Bronchus fibroblast of lung (primary cell): ENCODE data around the gene MEPE. TPM values are rescaled to one million over a fixed set of nuclear protein-coding genes. Genes with fewer than 3 reads are reported as not detected.

Experiments used
- total RNA-seq: library from RNA; depleted of rRNA; stranded (reverse); fragments of >200 nt; gene quantifications from 2 replicates; pipeline ENCODE4 v1.2.3, GENCODE V29; 2015

The MEPE gene, protein sequence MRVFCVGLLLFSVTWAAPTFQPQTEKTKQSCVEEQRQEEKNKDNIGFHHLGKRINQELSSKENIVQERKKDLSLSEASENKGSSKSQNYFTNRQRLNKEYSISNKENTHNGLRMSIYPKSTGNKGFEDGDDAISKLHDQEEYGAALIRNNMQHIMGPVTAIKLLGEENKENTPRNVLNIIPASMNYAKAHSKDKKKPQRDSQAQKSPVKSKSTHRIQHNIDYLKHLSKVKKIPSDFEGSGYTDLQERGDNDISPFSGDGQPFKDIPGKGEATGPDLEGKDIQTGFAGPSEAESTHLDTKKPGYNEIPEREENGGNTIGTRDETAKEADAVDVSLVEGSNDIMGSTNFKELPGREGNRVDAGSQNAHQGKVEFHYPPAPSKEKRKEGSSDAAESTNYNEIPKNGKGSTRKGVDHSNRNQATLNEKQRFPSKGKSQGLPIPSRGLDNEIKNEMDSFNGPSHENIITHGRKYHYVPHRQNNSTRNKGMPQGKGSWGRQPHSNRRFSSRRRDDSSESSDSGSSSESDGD
- not detected in 2 replicates for total RNA-seq

DNA sequence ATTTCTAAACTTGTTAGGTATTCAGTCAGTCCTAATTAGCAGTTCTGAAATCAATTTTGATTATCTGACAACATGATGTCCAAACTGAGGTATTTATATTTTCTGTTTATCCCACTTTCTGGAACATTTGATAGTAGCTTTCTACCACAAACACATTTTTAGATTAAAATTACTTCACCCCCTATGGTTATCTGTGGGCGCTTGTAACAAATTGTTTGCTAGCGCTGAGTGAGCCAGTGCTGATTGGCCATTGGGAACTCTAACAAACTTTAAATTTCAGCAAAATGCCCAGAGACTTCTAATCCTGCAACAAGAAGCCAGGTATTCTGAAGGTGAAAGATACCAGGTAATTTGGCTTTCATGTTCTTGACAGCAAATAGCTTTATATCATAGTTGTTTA is at the start of gene MEPE:
Gene MEPE, plus strand, starts transcription at position 301 of the 400 bp plus-strand sequence. CDS start 1,746 bp downstream, outside the sequence.

DNA sequence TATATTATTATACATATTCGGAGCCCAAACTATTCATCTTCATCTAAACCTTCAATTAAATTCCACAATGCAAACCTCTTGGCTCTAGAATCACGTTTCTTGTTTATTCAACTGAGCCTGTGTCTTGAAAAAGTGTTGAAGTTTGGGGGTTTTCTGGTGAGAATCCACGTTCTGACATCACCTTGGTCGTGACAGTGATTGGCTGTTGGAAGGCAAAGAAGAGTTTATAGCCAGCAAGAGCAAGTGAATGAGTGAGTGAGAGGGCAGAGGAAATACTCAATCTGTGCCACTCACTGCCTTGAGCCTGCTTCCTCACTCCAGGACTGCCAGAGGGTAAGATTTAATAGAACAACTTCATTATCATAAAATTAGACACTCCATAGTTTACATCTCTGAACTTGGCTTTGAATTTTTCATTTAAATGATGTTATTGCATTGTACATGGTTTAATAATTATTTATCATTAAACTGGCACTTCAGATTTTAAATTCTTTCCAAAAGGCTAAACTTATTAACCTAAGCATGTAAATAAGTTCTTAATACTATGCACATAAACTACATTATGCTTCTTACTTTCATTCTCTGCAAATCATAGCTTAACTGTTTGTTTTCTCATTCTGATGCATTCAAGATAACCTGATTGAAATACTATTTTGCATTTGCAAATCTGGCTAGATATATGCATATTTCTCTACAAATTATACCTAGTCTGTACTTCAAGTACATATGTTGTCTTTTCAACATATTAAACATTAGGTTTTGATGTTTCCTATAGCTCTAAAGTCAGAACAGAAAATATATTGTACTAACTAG is 33.3 kb upstream of the MEPE start, which contains the start of gene IBSP:
Gene IBSP, plus strand, starts transcription at position 254 of the 813 bp plus-strand sequence. CDS start 2,808 bp downstream, outside the sequence.

Other genes with a start within 250 kb of the MEPE start
- gene DSPP, start 224.4 kb upstream of the MEPE start, total RNA-seq, result not detected in 2 replicates
- gene DMP1, start 182.7 kb upstream of the MEPE start, total RNA-seq, result not detected in 2 replicates
- not detected in 2 replicates for gene IBSP, start 33.4 kb upstream of the MEPE start, total RNA-seq
- not detected in 2 replicates for gene SPP1, start 142.7 kb downstream of the MEPE start, total RNA-seq
- 13.2 and 17.7 TPM in 2 replicates for gene PKD2, start 174.7 kb downstream of the MEPE start, total RNA-seq